HUES6 (cell line): Measurements from ENCODE around the gene NPB.

Experiments
- H3K27ac ChIP-seq: 2 replicates; pipeline ENCODE4 v1.7.0; 2013; ENCODE audit warnings: low read depth, mild to moderate bottlenecking, low read length, inconsistent platforms
- H3K27me3 ChIP-seq: 2 replicates; pipeline ENCODE4 v1.6.1; 2013; ENCODE audit warnings: low read length; ENCODE audit not compliant: control insufficient read depth, insufficient read depth
- H3K36me3 ChIP-seq: 2 replicates; pipeline ENCODE4 v1.6.1; 2013; ENCODE audit warnings: low read length; ENCODE audit not compliant: control insufficient read depth, insufficient read depth
- H3K4me1 ChIP-seq: 2 replicates; pipeline ENCODE4 v1.6.1; 2013; ENCODE audit warnings: low read length; ENCODE audit not compliant: control insufficient read depth, insufficient read depth
- H3K4me3 ChIP-seq: 2 replicates; pipeline ENCODE4 v1.5.1; 2013; ENCODE audit warnings: low read depth, low read length
- H3K9ac ChIP-seq: one replicate; pipeline ENCODE4 v1.6.1; 2013; ENCODE audit warnings: mild to moderate bottlenecking, low read length
- H3K9me3 ChIP-seq: 2 replicates; pipeline ENCODE4 v1.6.1; 2013; ENCODE audit warnings: low read depth, low read length; ENCODE audit not compliant: control insufficient read depth, insufficient read depth

NPB gene

DNA sequence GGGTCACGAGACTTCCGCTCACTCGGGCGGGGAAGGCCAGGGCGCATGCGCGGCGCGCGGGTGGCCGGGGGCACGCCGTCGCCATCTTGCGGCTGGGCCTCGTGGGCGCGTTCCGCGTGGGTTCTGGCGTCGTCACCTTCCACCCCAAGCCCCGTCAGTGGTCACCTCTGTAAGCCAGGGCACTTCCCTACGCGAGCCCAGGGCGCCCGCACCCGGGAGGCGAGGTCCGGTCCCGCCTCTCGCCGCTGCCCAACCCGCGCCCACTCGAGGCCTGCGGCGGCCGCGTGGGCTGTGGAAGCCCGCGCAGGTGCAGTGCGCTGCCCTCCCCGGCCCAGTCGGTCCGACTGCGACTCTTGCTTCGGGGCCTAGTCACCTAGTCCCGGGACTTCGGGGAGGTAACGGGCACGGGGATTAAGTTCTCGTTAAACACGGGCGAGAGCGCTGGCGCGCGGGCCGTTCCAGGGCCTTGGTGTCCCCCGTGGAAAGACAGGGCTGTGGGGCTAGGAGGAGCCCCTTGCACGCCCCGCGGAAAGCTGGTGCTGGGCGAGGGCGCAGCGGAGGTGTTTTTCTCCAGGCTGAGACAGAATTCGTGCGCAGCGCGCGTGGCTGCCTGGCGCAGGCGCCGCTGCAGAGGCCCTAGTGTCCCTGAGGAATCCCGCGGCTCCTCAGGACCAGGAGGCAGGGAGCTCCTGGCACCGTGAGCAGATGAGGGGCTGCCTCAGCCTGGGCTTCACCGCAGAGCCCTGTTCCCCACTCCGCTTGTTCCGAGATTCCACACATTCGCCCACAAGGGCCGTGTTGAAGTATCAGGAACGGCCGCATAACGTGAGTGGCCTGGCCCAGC, 30.4 kb upstream of the NPB start:
- H3K36me3 ChIP-seq = peaks cover 16% of the 10 kb centered on the region
- H3K27me3 ChIP-seq = no peaks in the 10 kb centered on the region
- peak overlapping the region; percentile 98 for H3K9ac ChIP-seq
- H3K4me3 ChIP-seq = peak overlapping the region; percentile 96
- peak overlapping the region; percentile 99 for H3K27ac ChIP-seq
- no peaks in the 10 kb centered on the region for H3K9me3 ChIP-seq
- H3K4me1 ChIP-seq = peaks cover 34% of the 10 kb centered on the region

DNA sequence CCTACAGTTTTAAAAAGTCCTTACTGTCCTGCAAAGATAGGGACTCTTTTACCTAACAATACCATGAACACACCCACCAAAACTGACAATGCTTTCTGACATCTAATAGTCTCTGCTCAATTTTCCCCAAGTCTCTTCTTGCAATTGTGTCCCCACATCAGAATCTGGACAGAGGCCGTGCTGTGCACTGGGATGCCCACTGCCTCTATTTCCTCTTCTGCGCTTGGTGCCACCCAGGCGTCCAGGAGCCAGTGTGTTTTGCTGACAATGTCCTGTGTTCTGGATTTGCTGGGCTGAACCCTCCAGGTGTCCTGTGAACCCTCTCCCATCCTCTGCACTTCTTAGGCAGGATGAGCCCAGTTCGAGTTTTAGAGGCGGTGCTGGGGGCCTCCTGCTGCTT, 24.5 kb upstream of the NPB start:
- H3K27ac ChIP-seq = no peak overlapping the region

DNA sequence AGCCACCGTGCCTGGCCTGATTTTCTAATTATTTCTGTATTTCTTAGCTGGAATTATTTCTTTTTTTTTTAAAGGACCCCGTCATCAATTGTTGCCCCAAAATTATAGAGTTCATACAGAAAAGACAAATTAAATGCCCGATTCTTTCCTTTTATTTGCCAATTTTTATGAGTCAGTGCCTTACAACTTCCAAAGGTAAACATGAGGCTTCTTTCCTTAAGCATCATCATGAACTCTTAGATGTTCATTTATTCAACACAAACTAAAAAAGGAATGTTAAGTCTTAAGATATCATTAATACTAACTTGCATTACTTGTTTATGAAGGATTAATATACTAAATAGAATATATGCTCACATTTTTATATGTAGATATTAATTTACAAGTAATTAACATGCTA, 23.7 kb upstream of the NPB start:
- H3K4me3 ChIP-seq = no peak overlapping the region
- no peaks in the 10 kb centered on the region for H3K27me3 ChIP-seq
- no peak overlapping the region for H3K27ac ChIP-seq
- H3K9me3 ChIP-seq = no peaks in the 10 kb centered on the region
- H3K4me1 ChIP-seq = no peaks in the 10 kb centered on the region
- H3K9ac ChIP-seq = no peak overlapping the region
- peaks cover 39% of the 10 kb centered on the region for H3K36me3 ChIP-seq

More for the DNA sequence above, 24.5 kb upstream of the NPB start:
- Histone ChIP-seq H3K4me1 (no peaks in the 10 kb centered on the region), H3K36me3 (peaks cover 36% of the 10 kb centered on the region), H3K9me3 (no peaks in the 10 kb centered on the region), H3K4me3 (no peak overlapping the region), H3K9ac (no peak overlapping the region), H3K27me3 (no peaks in the 10 kb centered on the region)

DNA sequence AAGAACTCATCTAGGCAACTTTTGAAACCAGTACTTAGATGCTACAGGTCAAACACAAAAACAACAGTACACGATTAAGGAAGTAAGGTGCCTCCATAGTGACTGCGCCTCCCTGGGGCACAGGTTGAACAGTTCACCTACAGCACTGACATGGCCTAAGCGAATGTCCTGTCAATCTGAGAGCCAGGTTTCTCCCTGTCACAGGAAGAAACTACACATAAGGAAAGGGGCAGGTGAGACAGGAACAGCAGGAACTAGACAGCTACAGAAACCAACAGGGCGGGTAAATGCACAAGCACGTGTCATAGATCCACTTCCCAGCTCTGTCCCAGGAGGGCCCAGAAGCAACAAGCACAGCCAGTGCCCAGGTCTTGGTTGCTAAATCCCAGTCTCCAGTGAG, 22.9 kb upstream of the NPB start:
- Histone ChIP-seq H3K4me1 (no peaks in the 10 kb centered on the region), H3K27me3 (no peaks in the 10 kb centered on the region), H3K4me3 (no peak overlapping the region), H3K36me3 (peaks cover 44% of the 10 kb centered on the region), H3K27ac (no peak overlapping the region), H3K9me3 (no peaks in the 10 kb centered on the region), H3K9ac (no peak overlapping the region)

DNA sequence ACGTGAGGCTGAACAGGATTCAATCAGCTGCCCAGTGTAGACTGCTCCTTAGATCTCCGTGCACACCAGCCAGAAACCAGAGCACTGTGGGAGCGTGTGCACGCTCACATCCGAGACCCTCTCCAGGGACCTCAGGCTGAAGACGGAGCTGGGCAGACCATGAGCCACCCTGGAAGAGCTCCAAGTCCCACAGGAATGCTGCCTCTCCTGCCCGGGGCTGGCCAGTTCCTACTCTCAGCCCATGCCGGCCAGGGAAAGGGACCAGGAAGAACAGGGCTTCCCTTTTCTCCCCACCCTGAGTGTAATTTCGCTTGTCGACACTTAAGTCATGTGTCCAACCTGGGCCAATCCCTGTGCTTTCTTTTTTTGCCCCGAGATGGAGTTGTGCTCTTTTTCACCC, 17.5 kb upstream of the NPB start:
- Histone ChIP-seq H3K4me3 (no peak overlapping the region), H3K27ac (no peak overlapping the region), H3K9ac (no peak overlapping the region), H3K36me3 (peaks cover 84% of the 10 kb centered on the region), H3K9me3 (no peaks in the 10 kb centered on the region), H3K4me1 (no peaks in the 10 kb centered on the region), H3K27me3 (no peaks in the 10 kb centered on the region)

DNA sequence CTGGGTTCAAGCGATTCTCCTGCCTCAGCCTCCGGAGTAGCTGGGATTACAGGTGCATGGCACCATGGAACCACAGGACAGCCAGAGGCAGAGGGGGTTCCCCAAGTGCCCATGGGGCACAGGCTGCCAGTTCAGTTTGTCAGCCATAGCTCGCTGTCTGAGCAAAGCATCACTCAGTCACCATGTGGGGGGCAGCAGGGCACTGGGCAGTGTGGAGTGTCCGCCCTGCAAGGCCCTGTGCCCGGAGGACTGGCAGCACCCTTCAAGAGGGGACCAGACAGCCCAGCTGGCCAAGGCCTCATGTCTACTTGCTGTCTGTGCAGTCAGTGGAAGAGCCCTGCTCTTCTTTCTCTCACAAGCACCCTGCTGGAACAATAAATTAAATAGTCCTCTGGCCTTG, 17.1 kb upstream of the NPB start:
- no peak overlapping the region for H3K4me3 ChIP-seq
- H3K9me3 ChIP-seq = no peaks in the 10 kb centered on the region
- H3K36me3 ChIP-seq = peaks cover 85% of the 10 kb centered on the region
- H3K4me1 ChIP-seq = no peaks in the 10 kb centered on the region
- no peak overlapping the region for H3K9ac ChIP-seq
- H3K27ac ChIP-seq = no peak overlapping the region
- H3K27me3 ChIP-seq = no peaks in the 10 kb centered on the region

DNA sequence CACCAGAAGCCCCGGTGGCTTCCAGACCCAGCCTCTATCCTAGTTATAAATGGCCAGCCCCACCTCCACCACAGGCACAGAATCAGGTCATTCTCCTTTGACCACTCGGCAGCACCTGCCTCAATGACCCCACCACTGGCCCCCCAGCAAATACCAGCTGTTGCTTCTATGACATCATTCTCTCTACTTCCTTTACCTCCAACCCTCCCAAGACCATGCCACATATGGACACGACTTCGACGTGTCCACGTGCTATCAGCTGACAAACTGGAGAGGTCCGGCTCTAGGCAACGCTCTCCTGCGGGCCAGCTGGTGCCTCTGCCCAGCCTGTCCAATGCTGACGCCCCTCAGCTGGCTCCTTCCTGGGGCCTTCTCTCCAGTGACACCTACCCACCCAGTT, 16.6 kb upstream of the NPB start:
- Histone ChIP-seq H3K4me3 (no peak overlapping the region), H3K4me1 (peaks cover 5% of the 10 kb centered on the region; the same call in 1 of the 2 replicates), H3K9ac (no peak overlapping the region), H3K27ac (no peak overlapping the region), H3K36me3 (peaks cover 87% of the 10 kb centered on the region), H3K9me3 (no peaks in the 10 kb centered on the region), H3K27me3 (no peaks in the 10 kb centered on the region)

DNA sequence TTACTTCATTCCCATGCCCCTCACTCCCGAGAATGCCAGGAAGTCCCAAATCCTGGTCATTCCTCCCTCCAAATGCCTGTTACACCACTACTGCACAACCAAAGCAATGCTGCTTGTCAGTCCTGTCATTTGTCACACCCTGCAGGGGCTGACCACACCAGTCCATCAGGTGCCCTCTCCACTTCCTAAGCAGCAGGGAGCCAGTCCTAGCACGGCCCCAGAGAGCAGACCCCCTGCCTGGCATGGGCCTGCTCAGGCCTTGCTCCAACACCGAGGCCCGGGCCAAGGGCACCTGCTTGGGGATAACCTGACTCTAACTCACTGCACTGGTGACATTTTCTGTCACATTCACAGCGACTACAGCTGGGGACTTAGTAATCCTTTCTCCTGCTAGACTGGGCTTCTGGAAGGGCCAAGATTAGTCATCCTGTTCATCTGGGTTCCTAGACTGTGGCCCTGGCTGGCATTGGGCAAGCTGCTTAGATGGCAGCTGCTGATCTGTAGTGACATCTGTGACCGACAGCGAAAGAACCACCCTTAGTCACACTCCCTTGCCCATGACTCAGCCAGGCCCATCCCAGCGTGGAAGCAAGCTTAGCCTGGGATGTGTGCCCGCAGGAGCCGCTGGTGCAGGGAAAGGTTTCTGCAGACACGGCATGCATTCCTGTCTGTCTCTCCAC, 16.0 kb upstream of the NPB start:
- Histone ChIP-seq H3K27ac (no peak overlapping the region), H3K9me3 (no peaks in the 10 kb centered on the region), H3K36me3 (peaks cover 86% of the 10 kb centered on the region), H3K27me3 (no peaks in the 10 kb centered on the region), H3K4me1 (peaks cover 6% of the 10 kb centered on the region; the same call in 1 of the 2 replicates), H3K4me3 (no peak overlapping the region), H3K9ac (no peak overlapping the region)

DNA sequence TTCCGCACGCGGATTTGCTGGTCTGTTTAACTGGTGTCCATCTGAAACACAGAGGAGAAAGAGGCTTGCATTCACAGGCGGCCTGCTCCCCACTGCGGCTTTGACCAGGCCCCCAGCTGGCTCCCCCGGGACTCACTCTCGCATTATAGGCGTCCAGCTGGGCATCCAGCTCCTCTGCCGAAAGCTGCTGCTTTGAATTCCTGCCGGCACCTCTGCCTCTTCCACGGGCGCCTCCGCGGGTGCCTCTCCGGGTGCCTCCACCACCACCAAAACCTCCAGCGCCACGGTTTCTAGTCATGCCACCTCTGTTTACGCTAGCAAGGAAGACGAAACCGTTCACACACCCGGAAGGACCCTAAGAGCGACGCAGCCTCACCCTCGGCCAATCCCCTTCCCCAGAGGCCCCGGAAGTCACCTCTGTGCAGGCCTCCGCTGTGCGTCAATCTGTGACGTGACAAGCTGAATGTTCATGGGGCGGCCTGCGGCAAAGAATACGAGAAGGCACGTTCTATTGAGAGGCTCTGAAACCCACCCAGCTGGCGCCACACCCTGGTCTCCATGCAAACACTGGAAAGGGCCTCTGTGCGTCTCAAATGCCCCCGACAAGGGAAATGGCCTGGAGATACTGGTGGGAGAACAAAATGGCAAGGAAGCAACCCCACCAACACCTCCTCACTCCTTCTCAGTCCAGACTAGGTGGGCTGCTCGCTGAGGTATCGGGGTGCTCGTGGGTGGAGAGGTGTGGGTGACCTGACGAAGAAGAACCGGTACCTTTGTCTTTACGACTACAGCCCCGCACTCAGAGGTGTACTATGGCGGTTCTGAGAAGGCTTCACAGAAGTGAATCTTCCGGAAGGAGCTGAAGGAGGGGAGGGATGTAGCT, 13.7 kb upstream of the NPB start:
- no peak overlapping the region for H3K27ac ChIP-seq
- H3K9me3 ChIP-seq = no peaks in the 10 kb centered on the region
- H3K4me3 ChIP-seq = no peak overlapping the region
- peaks cover 6% of the 10 kb centered on the region; the same call in 1 of the 2 replicates for H3K4me1 ChIP-seq
- H3K27me3 ChIP-seq = no peaks in the 10 kb centered on the region
- peaks cover 71% of the 10 kb centered on the region for H3K36me3 ChIP-seq
- H3K9ac ChIP-seq = no peak overlapping the region

DNA sequence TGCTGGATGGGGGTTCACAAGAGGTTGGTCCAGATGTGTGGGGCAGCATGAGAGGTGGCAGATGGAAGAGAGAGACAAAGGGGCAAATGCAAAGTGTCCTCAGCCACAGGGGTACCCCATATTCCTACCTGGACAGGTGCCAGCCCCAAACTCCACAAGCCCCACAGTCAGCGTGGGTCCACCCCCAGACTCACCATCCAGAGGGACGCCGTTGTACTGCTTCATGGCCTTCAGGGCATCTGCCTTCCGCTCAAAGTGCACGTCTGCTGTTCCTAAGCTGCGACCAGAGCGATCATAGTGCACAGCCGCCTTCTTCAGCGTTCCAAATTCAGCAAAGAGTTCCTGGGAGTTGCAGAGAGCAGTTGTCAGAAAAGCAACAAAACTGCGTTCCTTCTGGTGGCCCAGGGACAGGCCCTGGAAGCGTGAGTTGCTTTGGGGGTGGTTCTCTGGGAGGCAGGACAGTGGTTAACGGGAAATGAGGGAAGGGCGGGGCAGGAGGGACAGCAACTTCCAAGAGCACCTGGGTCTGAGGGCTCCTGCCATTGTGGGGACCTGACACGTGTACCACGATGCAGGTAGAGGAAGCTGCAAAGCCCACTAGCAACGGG, 12.9 kb upstream of the NPB start:
- Histone ChIP-seq H3K27me3 (no peaks in the 10 kb centered on the region), H3K9me3 (no peaks in the 10 kb centered on the region), H3K27ac (no peak overlapping the region), H3K9ac (no peak overlapping the region), H3K36me3 (peaks cover 72% of the 10 kb centered on the region), H3K4me1 (peaks cover 6% of the 10 kb centered on the region; the same call in 1 of the 2 replicates), H3K4me3 (no peak overlapping the region)
